ENCODE results near the gene UMPS.

The UMPS gene

DNA sequence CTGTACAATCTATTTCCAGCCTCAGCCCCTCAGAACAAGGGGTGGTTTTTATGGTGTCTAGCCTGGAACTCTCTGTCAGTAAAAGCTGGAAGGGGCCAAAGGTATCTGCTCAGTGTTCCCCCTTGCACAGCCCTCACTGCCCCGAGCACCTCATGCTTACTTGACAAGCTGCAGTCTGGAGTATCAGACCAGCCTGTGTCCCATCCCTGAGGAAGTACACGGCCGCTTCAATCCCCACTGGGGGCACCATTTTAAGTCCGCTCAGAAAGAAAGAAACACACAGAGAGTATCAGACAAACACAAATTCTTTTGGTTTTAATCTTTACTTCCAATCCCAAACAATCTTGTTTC, 32.4 kb downstream of the UMPS start:
- in situ Hi-C loops (cut with MboI; ENCODE audit: low sequenced_read_pairs) = no loop called here

DNA sequence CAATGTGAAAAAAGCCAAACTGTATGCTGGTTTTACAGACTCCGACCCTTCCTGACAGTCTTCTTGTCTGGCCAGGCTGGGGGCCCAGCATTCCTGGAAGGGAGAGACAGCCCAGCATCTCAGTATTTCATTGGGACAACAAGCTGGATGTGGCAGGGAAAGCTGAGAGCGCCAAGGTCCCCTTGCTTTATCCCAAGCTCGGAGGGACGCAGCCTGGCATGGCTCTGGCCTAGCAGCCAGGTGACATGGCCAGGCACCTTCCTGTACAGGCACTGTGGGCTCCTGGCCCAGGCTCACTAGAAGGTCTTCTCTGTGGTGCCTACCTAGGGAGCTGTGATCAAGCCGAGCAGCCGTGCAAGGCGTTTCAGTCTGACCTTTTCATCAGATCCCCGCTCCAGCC, 33.0 kb downstream of the UMPS start:
- in situ Hi-C loops (cut with MboI; ENCODE audit: low sequenced_read_pairs) = no loop called here

DNA sequence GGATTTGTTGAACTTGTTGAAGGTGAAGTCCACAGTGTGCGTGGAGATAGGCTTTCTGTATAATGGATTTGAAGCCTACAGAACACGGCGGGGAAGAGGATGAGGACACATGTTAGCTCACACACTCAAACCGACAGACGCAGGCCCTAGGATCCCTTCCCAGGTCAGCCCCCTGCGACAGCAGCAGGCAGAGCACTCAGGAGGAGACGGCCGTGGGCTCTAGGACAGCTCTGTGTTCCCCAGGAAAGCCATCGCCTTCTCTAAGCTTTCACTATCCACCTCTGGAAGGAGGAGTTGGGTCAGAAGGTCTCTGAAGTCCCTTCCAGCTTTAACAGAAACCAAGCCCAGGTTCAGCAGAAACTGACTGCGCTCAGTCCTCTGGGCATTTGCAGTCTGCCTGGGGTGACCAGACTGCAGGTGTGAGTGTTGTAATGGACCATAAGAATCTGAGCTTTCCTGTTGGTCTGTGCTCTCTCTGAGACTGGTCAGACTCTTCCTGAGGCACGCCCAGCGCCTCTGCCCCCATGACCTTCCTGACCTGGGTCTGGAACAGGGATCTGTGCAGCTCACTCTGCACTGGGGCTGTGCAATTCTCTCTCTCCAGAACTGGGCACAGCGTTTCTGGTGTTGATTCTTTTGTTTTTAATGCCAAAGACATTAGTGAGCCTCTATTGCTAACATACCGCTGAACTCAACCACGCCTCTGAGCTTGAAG, 33.5 kb downstream of the UMPS start:
- in situ Hi-C loops (cut with MboI; ENCODE audit: low sequenced_read_pairs) = no loop called here

DNA sequence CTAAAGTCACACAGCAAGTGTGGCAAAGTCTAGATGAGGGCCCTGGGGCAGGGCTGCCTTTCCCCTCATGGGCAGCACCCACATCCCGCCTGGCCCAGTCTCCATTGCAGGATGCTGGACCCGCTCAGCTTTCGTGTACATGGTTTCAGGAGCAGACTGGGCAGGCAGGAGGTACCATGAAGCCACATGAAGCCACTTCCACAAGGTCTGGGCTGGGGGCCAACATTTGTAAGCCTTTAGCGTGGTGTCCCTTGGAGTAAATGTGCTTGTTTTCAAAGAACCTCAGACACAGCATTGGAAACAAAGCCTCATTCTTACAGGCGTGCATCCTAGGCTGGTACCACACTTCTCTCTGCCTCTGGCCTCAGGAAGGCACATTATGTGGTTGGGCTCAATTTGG, 34.5 kb downstream of the UMPS start:
- in situ Hi-C loops (cut with MboI; ENCODE audit: low sequenced_read_pairs) = no loop called here

DNA sequence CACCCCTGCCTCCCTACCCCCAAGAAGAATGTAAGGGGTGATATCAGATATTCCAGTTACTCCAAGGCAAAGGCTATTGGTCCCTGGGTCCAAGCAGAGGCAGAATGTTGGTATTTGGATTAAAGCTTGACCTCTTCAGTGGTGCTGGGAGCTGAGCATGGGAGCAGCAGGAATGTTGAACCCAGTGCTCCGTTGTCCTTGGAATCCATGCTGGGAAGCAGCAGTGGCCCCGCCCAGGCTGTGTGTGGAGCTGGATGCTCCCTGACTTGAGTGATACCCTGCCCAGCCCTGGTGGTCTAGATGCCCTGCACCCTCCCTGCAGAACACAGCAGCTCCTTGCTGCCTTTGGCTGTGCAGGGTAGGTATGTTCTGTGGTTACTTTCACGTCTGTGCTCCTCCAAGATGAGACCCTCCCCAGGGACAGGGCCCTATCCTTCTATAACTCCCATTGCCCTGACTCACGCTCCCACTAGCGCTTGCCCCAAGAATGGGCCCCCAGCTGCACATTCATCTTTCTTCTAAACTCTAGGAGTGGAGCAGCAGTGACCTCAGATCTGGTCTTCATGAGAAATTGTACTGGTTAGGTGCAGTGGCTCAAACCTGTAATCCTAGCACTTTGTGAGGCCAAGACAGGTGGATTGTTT, 35.1 kb downstream of the UMPS start:
- in situ Hi-C loops (cut with MboI; ENCODE audit: low sequenced_read_pairs) = no loop called here

DNA sequence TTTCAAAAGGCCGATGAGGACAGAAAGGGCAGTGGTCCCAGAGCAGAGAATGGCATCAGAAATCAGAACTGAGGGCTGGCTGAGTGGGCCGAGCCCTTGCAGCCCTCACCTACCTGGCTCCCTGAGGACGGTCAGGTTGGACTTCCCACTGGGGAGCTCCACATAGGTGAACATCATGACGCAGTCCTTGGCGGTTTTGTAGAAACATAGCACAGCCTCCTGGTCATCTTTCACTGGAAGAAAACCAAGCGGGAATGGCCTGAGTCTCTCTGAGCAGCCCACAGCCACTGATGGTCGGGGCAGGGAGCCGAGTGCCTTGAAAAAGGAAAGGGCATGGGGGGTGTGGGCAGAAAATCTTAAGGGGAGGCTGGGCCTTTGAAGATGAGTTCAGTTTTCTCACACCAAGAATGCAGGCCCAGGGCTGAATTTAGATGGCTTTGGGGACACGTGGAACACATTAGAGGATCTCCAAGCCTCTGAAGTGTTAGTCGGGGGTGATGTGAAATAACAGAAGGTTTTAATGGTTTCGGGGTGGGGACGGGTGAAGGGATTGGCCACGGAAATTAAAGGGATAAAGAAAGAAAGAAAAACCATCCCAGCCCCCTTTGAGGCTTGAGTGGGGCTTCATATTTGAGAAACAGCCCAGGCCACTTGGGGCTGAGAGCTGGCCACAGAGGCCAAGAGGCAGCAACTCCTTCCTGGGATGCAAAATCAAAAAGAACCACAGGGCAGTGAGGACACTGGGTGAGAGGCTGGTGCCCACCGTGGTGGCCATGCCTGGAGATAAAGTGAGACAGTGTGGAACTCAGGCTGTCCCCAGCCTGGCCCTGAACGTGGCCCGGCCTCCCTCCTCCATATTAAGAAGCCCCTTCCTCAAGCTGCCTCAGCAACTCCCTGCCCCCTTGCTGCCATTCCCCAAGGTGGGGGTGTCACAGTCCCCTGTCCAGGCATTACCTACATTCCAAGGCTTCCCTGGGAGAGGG, 36.2 kb downstream of the UMPS start:
- in situ Hi-C loops (cut with MboI; ENCODE audit: low sequenced_read_pairs) = no loop called here

DNA sequence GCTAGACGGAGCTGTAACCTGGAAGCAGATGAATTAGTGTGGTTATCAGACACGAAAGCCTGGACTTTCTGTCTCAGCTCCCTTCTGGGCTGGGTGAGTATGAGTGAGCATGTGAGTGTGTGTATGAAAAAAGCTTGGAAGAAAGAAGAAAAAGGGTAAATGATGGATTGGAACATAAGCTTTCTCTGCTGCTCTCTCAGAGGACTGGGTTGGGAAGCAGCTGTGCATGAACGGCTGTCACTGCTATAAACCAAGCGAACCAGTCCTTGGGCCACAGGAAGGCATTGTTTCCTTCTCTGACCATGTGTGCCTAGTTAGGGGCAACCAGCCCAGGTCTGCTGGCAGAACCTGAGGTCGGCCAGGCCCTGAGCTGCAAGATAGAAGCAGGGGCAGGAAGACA, 37.0 kb downstream of the UMPS start:
- in situ Hi-C loops (cut with MboI; ENCODE audit: low sequenced_read_pairs) = no loop called here

DNA sequence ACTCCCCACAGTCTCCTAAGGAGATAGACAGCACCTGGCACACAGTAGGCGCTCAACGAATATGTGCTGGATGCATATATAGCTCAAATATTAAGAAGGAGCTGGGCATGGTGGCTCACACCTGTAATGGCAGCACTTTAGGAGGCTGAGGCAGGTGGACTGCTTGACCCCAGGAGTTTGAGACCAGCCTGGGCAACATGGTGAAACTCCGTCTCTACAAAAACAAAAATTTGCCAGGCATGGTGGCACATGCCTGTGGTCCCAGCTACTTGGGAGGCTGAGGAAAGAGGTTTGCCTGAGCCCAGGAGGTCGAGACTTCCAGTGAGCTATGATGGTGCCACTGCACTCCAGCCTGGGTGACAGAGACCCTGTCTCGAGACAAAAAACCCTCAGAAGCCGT, 37.4 kb downstream of the UMPS start:
- in situ Hi-C loops (cut with MboI; ENCODE audit: low sequenced_read_pairs) = no loop called here

DNA sequence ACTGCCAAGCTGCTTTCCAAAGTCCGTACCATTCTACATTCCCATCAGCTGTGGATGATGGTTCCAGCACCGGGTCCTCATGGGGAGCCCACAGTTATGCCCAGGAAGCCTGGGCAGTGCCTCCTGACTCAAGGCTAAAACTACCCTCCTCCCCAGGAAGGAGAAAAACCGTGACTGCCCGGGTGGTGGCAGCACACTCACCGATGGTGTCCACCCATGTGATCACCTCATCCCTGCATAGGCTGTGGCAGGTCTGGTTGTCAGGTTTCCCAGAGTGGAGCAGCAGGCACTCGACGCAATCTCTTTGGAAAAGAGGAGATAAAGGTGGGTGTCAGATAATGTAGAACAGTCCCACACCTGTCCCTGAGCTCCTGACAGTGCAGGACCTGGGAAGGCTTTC, 38.6 kb downstream of the UMPS start:
- in situ Hi-C loops (cut with MboI; ENCODE audit: low sequenced_read_pairs) = no loop called here

DNA sequence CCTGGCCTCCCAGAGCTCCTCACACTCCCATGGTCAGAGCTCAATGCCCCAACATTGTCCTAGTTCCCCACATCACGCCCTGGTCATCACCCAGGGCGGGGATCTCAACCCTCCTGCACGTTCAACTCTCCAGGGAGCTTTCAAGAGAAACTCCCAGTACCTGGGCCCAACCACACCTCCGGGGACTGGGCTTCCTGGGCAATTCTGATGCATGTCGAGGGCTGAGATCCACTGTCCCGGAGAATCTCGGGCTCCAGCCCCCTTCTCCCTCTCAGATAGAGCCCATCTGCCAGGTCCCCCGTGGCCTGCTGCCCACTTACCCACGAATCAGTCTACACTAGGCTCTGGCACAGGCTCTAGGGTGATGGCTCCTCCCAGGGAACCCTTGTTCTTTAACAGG, 39.2 kb downstream of the UMPS start:
- in situ Hi-C loops (cut with MboI; ENCODE audit: low sequenced_read_pairs) = no loop called here

DNA sequence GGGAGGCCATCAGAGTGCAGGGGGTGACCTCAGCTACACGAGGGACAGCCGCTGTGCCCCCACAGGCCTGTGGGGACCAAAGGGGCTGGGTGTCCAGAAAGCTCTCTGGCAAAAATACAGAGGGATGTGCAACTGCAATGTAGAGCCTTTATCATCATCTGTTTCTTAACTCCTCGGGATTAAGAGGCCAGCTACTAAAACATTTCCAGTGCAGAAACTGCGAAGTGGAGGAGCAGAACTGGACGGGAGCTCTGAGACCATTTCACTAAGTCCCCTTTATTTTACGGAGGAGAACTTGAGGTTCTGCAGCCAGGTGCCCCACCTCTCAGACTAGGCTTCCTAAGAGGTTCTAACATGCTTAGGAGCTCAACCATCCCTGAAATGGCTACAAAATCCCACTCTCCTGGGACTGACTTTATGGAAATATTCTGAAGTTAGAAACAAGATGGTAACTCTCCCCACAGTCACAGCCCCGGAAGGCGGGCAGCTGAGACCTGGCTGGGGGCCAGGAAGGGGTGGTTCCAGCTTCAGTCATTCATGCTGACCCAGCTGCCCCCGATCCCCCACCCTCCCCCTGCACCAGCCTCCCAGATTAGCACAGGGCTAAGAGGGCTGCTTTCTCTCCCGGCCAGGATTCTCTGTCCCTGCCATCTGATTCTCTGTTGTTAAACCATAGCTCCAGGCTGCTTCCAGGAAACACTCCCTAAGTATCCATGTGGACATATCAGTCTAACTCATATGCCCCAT, 40.3 kb downstream of the UMPS start:
- in situ Hi-C loops (cut with MboI; ENCODE audit: low sequenced_read_pairs) = no loop called here

DNA sequence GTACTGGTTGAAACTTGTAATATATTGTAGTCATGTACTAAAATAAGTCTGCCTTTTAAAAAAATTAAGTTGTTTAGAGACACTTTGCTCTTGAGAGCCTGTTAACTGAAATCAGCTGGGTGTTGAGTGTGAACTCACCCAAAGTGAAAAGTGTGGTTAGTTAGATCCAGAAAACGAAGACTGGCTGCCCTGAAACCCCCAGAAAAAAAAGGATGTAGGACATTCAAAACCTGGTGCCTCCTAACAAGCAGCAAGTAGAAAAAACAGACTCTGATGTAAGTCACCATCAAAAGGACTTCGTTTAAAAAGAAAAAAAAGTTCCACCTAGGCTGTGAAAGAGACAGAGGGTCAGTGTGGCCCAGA, 40.8 kb downstream of the UMPS start:
- in situ Hi-C loops (cut with MboI; ENCODE audit: low sequenced_read_pairs) = no loop called here

DNA sequence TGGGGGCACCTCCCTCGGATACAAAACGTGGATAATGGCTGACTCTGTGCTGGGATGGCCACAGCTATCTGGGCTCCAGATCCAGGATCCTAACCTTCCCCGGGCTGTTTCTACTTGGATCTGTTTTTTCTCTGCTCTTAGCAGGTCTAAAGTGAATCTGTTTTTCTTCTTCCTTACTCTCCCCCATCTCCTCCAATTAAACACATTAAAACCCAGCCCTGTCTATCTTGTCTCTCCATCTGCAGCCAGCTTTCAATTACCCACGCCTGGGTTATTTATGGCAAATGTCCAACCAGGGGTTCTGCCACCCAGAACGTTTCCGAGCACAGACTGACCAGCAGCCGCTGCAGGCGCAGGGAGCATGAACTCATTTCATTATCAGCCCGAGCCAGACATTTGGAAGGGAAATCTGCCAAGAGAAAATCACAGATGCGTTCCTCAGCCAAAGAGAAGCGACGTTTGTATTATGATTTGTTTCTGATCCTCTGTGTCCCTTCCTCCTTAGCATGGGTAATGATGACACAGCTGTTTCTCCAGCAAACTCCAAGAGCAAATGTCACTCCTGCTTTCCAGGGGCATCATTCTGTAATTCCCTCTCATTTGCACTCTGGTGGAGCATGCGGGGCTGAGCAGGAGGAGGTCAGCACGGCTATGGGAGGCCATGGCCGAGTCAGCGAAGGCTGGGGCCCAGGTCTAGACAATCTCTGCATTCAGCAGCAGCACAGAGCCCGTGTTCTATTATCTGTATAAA, 42.0 kb downstream of the UMPS start:
- in situ Hi-C loops (cut with MboI; ENCODE audit: low sequenced_read_pairs) = no loop called here

DNA sequence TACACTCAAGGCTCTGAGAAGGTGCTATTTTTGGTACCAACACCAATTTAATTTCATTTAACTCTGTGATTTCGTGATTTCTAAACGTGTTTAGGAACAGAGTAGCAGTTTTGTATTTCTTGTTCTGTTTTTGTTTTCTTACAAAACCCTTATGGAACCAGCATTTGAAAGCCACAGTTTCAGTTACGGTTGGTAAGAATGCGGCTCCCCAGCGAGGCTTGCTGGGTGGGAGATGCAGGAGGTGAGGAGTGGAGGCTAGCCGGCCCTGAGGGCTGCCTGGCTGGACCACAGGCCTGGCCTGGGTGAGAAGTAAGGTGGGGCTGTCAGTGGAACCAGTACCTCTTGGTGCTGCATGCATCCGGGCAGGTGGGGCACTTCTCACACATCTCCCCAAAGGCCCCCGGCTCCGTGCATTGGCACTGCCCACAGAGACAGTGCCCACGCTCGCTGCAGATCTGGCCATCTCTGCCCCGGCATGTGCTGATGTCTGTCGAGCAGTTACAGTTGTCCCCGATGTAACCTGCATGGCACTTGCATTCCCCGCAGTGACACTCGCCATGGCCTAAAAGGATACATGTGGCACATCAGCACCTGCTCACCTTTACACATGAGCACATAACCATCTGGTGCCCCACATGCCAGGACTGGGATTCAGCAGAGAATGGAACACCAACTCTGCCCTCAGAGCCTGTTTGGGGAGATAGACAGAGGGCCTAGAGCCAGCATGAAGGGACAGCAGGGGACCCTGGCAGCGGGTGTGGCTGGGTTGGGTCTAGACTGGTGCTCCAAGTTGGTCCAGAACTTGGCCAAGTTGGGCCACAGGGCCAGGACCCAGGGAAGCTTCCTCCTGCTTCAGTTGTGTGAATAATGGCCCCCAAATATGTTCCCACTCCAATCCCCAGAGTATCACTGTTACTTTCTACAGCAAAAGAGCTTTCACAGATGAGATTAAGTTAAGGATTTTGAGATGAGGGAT, 43.4 kb downstream of the UMPS start:
- in situ Hi-C loops (cut with MboI; ENCODE audit: low sequenced_read_pairs) = no loop called here

DNA sequence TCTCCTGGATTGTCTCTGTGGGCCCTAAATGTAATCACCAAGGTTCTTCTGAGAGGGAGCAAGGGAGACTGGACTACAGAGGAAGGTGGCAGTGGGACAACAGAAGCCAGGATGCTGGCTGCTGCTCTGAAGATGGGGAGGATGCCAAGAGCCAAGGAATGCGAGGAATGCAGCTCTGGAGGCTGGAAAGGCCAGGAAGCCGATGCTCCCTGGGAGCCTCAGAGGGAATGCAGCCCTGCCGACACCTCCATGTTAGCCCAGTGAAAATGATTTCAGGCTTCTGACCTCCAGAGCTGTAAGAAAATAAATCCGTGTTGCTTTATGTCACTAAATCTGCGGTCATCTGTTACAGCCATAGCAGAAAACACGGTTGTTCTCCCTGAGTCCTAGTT, 44.1 kb downstream of the UMPS start:
- in situ Hi-C loops (cut with MboI; ENCODE audit: low sequenced_read_pairs) = no loop called here

DNA sequence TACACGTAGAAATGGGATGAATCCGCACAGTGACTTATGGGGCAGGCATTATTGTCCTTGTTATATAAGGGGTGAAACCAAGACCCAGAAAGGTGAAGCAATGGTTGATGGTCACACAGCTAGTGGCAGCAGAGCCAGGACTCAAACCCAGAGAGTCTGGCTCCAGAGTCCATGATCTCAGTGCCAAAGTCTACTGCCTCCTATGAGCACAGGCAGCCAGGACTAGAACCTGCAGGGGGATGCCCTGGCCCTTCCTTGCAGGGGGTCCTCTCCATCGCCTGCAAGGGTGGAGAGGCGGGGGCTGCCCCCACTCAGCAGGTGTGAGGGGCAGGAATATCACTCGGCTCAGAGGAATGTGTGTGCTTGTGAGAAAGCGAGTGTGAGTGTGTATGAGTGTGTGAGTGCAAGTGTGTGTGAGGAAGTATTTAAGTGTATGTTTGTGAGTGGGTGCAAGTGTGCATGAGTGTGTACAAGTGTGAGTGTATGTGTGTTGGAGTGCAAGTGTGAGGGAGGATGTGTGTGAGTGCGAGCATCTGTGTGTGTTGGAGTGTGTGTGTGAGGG, 44.7 kb downstream of the UMPS start:
- in situ Hi-C loops (cut with MboI; ENCODE audit: low sequenced_read_pairs) = no loop called here

DNA sequence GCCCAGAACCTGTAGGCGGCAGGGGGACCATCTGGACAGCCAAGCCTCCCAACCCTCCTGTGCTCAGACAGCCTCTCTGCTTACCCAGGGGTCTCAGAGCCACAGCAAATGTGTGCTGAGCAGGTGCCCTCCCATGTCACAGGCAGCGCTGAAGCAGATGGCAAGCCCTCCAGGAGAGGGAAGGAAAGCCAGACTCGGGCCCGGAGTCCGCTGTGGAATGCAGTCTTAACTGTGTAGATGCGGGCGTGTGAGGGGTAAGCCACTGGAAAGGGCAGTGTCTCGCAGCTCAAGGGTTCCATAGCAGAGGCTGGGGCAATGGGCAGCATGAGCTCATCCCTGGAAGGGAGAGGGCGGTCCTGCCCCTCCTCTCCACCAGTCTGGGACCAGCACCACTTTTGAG, 45.6 kb downstream of the UMPS start:
- in situ Hi-C loops (cut with MboI; ENCODE audit: low sequenced_read_pairs) = no loop called here

DNA sequence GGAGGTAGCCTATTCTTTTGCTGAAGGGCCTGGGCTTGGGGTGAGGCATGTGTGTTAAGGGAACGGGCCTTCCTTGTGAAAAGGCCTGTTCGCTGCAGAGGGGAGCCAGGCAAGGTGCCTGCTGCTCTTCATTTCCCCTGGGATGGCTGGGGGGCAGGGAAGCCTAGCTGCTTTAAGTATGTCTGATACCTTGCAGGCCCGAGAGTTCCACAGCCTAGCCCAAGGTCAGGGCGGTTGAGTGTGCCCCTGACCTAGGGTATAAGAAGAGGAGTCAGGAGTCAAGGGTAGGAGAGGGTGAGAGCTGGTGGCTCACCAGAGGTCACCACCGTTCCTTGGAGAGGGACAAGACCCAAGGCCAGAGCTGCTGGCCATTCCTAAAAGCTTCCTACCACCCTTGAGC, 46.6 kb downstream of the UMPS start:
- in situ Hi-C loops (cut with MboI; ENCODE audit: low sequenced_read_pairs) = no loop called here

Data from HL-60/S4 treated with phorbol 12-myristate 13-acetate at 8.2 ng/mL for 4 days and 3 days (cell line).